Measurements from ENCODE around the gene HMOX1. TPM values are rescaled to one million over a fixed set of nuclear protein-coding genes. Genes with fewer than 3 reads are reported as not detected.
A peak's percentile ranks its signal among the peaks of the same experiment; 100 is the strongest.
"Not testable (repeated sequence)": the region's sequence is repeated elsewhere in the genome, so short reads cannot be mapped to it uniquely, and the experiment has no call there.

HMOX1 gene
- total RNA-seq, 1 donor from 2014 or later: 17.3 TPM

- intact Hi-C loops (cut with DNase I): no loop called here
- no peak for DNase-seq (ENCODE audit: low spot score)
Measured at GRCh38 chr22:35349368-35349703, 31.6 kb upstream of the HMOX1 start.

GRCh38 chr22:35349704-35350538 lies 31.0 kb upstream of the HMOX1 start:
- intact Hi-C loops (cut with DNase I): loop anchor here (2.0 kb wide), 1 partner anchor 233 kb away; no protein-coding TSS in a partner anchor
- no peak for DNase-seq (ENCODE audit: low spot score)

- intact Hi-C loops (cut with DNase I): loop anchor here (2.0 kb wide), 1 partner anchor 232 kb away; no protein-coding TSS in a partner anchor
Measured at GRCh38 chr22:35350539-35351503, 30.1 kb upstream of the HMOX1 start.

DNA sequence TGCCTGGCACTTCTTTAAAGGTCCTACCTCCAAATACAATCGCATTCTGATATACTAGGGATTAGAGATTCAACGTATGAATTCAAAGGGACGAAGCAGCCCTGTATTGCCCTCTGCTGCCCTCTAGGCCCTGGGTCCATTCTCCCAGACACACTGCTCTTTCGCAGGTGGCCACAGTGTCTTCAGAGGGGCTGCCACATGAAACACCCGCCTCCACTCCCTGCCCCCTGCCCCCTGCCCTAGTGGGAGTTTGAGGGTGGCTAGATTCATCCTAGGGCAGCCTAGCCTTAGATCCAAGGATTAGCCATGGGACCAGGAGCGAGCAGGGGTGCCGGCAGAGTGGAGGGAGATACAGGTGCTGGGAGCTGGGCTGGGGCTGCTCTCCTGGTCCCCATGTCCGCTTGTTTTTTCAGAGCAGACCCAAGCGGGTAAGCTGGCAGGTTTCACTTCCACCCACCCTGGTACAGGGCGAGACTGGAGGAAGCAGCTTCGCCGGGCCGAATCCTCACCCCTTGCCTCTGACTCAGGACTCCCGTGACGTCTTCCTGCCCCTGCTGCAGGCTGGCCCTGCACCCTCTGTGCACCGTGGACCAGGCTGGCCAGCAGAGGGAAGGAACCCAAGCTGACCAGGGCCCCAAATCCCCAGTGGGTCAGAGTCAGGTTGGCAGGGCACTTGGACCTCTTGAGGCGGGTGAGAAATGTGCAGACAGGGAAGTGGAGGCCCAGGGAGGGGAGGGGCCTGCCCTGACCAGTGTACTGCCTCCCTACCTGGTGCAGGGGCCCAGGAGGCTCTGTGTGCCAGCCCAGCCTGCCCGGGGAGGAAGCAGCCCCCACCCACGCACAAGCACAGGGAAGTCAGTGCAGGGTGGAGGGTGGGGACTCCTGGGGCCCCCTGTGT lies 28.4 kb upstream of the HMOX1 start:
- DNase-seq (ENCODE audit: low spot score): peak; percentile 88
- intact Hi-C loops (cut with DNase I): no loop called here

More at GRCh38 chr22:35350539-35351503, 30.1 kb upstream of the HMOX1 start:
- DNase-seq (ENCODE audit: low spot score): peak; percentile 97

DNA sequence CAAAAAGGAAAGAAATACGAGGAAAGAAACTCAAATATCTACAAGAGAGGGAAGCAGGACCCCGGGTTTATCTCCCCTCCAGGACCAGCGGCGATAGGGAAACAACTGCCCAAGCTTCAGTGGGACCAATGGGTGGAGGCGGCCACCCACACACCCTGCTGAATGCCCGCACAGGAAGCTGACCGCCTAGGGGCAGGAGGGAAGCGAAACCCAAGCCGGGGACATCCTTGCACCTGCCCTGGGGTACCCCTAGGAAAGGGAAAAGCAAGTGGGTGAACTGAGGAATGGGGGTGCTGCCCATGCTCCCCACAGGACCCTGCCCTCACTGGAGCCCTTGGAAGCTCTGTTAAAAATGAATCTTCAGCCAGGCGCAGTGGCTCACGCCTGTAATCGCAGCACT lies 27.6 kb upstream of the HMOX1 start:
- DNase-seq (ENCODE audit: low spot score): no peak
- intact Hi-C loops (cut with DNase I): no loop called here

DNA sequence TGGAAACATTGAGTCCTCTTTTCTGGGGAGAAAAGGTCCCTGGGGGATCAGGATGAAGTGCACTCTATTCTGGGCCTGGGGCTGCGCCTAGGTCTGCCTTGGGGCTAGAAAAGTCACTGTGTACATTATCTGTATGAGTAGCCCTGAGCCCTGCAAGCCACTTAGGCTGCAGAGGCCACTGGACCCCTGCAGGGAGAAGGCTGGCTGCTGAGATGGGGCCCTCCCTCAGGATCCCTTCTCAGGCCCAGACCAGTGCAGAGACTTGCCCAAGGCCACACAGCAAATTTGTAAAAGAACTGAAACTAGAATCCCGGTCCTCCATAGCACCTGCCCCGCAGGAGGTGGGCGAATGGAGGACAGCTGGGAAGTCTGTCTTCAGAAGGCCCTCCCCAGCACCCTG lies 26.8 kb upstream of the HMOX1 start:
- intact Hi-C loops (cut with DNase I): no loop called here
- no peak for DNase-seq (ENCODE audit: low spot score)

DNA sequence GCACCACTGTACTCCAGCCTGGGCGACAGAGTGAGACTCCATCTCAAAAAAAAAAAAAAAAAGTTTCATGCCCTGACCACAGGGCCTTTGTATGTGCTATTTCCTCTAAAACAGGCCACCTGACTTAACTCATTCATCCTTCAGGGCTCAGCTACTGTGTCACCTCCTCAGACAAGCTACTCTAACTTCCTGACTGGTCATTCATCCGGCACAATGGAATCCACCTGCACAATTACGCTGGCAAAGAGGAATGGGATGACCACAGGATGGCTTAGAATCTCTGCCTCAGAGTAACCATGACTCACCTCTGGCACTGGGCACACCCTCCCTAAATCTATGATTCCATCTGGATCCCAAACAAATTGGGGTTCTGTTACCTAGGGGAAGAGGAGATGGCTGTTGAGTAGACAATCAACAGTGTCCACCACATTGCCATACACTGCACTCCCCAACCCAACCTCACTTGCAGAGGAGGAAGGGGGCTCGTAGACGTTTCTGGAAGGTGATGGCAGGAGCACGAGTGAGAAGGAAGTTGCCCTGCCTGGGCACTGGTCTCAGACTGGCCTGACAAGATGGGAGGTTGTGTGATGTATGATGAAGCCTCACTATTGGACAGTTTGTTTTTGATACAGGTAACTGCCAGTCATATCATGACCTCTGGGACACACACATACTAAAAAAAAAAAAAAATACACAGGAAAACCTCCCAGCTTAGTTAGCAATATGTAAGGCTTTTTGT lies 22.8 kb upstream of the HMOX1 start:
- no peak for DNase-seq (ENCODE audit: low spot score)
- intact Hi-C loops (cut with DNase I): no loop called here

DNA sequence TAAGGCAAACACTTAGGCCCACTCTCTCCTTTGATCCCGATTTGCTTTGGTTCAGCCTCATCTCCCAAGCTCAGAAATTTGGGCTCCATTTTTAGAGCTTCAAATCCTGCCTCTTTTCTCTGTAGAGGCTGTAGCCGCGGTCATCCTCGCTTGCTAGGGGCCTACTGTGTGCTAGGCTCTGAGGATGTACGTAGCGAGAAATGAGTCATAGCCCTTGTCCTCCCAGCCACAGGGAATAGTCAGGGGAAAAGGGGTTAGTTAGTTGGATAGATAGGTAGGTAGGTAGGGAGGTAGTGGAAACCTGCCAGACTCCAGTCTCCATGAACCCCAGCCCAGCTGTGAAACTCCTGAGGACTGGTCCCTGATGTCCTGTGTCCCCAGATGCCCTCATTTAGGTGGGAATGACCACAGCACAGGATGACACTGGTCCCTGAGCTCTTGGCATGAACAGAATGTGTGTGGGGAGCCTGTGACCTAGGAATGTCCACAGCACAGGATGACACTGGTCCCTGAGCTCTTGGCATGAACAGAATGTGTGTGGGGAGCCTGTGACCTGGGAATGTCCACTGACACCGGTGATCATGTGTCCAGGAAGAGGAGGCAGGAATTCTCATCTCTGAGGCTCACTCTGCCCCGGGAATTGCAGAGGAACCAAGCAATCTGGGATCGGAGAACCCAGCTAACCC lies 21.4 kb upstream of the HMOX1 start:
- no peak for DNase-seq (ENCODE audit: low spot score)
- intact Hi-C loops (cut with DNase I): no loop called here

DNA sequence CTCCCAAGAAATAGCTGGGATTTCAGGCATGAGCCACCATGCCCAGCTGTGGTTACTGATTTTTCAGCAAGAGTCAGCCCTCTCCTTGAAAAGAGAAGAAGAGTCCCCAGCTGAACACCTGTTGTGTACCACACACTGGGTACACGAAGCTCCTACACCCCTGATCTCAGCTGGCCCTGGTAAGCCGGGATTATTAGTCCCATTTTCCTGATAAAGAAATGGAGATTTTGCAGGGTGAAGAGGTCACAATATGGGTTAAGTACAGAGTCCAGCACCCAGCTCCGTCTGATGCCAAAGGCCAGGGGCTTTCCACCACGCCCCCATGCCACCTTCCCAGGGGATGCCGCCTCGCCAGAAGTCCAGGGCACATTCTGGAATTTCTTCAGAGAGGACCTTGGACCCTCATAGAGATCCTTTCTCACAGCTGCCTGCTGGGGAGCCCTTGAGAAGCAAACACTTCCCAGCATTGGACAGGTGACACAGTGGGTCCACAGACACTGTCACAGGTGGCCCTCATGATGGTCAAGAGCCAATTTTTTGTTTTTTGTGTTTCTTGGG lies 19.8 kb upstream of the HMOX1 start:
- DNase-seq (ENCODE audit: low spot score): no peak

GRCh38 chr22:35363566-35364086 lies 17.3 kb upstream of the HMOX1 start:
- intact Hi-C loops (cut with DNase I): no loop called here
- DNase-seq (ENCODE audit: low spot score): no peak

More for the DNA sequence above, 19.8 kb upstream of the HMOX1 start:
- intact Hi-C loops (cut with DNase I): no loop called here

DNA sequence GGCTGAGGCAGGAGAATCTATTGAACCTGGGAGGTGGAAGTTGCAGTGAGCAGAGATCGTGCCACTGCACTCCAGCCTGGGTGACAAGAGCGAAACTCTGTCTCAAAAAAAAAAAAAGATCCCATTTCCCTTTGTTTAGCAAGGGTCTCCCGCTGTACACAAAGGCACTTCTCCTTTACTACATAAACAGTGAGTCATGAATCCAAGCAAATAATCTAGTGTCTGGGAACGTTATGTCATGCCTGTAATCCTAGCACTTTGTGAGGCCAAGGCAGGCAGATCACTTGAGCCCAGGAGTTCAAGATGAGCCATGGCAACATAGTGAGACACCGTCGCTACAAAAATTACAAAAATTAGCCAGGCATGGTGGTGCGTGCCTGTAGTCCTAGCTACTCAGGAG lies 16.7 kb upstream of the HMOX1 start:
- intact Hi-C loops (cut with DNase I); DNase-seq (ENCODE audit: low spot score): not testable (repeated sequence)

GRCh38 chr22:35367331-35367886 lies 13.5 kb upstream of the HMOX1 start:
- DNase-seq (ENCODE audit: low spot score): no peak

DNA sequence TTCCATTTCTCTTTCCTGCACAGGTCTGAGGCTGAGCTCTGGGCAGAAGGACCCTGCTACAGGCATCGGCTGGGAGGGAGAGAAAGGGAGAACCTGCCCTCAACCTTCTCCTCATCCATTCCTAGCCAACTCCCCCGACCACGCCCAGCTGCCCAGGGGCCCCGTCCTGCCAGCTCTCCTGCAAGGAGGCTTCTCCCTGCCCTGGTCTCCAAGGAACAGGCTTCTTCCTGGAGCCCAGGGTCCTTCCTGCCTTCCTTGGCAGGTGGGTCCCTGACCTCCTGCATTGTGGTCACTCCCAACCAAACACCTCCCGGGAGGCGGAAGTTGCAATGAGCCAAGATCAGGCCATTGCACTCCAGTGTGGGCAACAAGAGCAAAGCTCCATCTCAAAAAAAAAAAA lies 12.5 kb upstream of the HMOX1 start:
- intact Hi-C loops (cut with DNase I): no loop called here
- DNase-seq (ENCODE audit: low spot score): no peak

More at GRCh38 chr22:35367331-35367886, 13.5 kb upstream of the HMOX1 start:
- intact Hi-C loops (cut with DNase I): no loop called here

- intact Hi-C loops (cut with DNase I): no loop called here
Measured at GRCh38 chr22:35369996-35370395, 10.9 kb upstream of the HMOX1 start.

GRCh38 chr22:35373781-35374180 lies 7.1 kb upstream of the HMOX1 start:
- intact Hi-C loops (cut with DNase I): no loop called here
- DNase-seq (ENCODE audit: low spot score): no peak

More at GRCh38 chr22:35369996-35370395, 10.9 kb upstream of the HMOX1 start:
- DNase-seq (ENCODE audit: low spot score): no peak

DNA sequence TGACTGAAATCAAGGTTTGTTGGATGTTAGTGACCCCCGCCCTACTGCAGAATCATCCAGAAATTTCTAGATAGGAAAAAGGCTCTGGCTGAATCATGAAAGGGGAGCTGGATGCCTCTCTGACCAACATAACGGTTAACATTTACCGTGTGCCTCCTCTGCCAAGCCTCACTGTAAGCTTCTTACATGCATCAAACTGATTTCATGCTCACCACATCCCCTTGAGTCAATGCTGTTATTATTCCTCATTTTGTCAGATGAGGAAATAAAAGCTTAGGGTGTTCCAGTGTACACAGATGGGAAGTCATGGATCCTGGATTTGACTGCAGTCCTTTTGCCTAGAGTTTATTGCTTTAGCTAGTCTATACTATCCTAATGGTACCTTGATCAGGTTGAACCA lies 5.9 kb upstream of the HMOX1 start:
- intact Hi-C loops (cut with DNase I): no loop called here
- DNase-seq (ENCODE audit: low spot score): no peak

GRCh38 chr22:35375526-35375925 lies 5.4 kb upstream of the HMOX1 start:
- intact Hi-C loops (cut with DNase I): no loop called here
- no peak for DNase-seq (ENCODE audit: low spot score)
